ENCODE measurements around the gene CELF4.

DNA sequence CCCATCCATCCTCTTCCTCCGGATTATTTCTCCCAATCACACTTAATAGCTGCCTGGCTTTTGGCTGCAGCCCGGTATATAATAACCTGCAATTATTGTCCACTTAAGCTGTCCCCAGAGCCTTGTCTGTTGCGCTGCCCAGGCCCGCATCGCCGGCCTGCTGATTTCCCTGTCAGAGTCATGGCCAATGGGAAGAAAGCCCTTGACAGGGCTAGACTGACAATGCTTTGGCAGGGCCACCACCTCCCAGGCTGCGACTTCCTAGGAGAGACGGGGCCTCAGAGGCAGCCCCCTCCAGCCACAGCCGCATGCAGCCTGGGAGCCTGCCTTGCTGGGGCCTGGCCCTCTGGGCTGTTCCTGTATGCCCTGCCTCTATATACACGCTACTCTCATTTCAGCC is 10.0 kb upstream of the CELF4 start:
- TF ChIP-seq REST (IDR thresholded peaks at IDR 0.05; ENCODE audit: low read depth): no peak
- no peak for TF ChIP-seq TEAD4 (IDR thresholded peaks at IDR 0.05)
- TF ChIP-seq MAX (IDR thresholded peaks at IDR 0.05): no peak
- no peak for TF ChIP-seq FOXM1 (IDR thresholded peaks at IDR 0.05; ENCODE audit: borderline replicate concordance, low read depth)
- TF ChIP-seq EGR1 (IDR thresholded peaks at IDR 0.05): no peak
- TF ChIP-seq ZBTB7A (IDR thresholded peaks at IDR 0.05; ENCODE audit: low read depth): no peak
- TF ChIP-seq CEBPB (IDR thresholded peaks at IDR 0.05): no peak
- no peak for TF ChIP-seq USF1 (IDR thresholded peaks at IDR 0.05)
- no peak for TF ChIP-seq CREB1 (IDR thresholded peaks at IDR 0.05; ENCODE audit: low read depth)
- no peak for TF ChIP-seq EP300 (IDR thresholded peaks at IDR 0.05; ENCODE audit: borderline replicate concordance)
- no peak for TF ChIP-seq RAD21 (IDR thresholded peaks at IDR 0.05; ENCODE audit: low read depth)
- no peak for TF ChIP-seq YY1 (IDR thresholded peaks at IDR 0.05; ENCODE audit: low read depth)
- no peak for TF ChIP-seq TAF1 (IDR thresholded peaks at IDR 0.05; ENCODE audit: low read depth)
- TF ChIP-seq TCF12 (IDR thresholded peaks at IDR 0.05; ENCODE audit: low read depth): no peak

Data from Ishikawa (cell line).